K562 (cell line): ENCODE results near the gene ARHGEF10L. TPM values are rescaled to one million over a fixed set of nuclear protein-coding genes. Genes with fewer than 3 reads are reported as not detected.

ENCODE experiments used
- ATAC-seq: fragments of 200-7000 bp; cut with Tn5 transposase; 3 replicates; pipeline ENCODE4 v1.9.1; 2020; ENCODE audit warnings: moderate library complexity
- BruUV-seq: library from RNA; stranded (reverse); fragments of 400-500 nt; replicated peaks from 2 replicates; lab custom pipeline; 2021; lab: Mats Ljungman, UMichigan
- CTCF ChIA-PET: fragments of 300-600 bp; formaldehyde crosslinking; extraction: SDS; loops from one replicate; lab custom pipeline; 2021; ENCODE audit warnings: low intra/inter-chr PET ratio; lab: Yijun Ruan, JAX
- POLR2A ChIA-PET: fragments of 300-600, 350-650 bp; sonication (Branson Sonifier 250); formaldehyde crosslinking; extraction: SDS; loops from one replicate; lab custom pipeline; 2021; ENCODE audit warnings: antibody characterized with exemption, inconsistent platforms; lab: Yijun Ruan, JAX
- DNase-seq, 4 experiments: peaks; one replicate each; pipeline versions ENCODE4 v3.0.0 to v3.0.0-alpha.2; 2011 to 2018; ENCODE audit warnings: low spot score in 3 of 4, mixed read lengths in 3 of 4; ENCODE audit errors: extremely low read depth in 1 of 4
- FAIRE-seq: peaks from 2 replicates; lab custom pipeline; 2011; peaks lifted over from hg19 to GRCh38; lab: Jason Lieb, UNC
- H2AFZ ChIP-seq: 2 replicates; pipeline ENCODE4 v1.6.0; 2011; ENCODE audit warnings: low read depth, low read length, control low read depth, inconsistent platforms
- H3K27ac ChIP-seq: fragments of 200-600 bp; 3 replicates; pipeline ENCODE4 v1.8.0; 2011; ENCODE audit warnings: low read depth, mild to moderate bottlenecking, control low read depth, inconsistent platforms, low read length, moderate library complexity, mixed read lengths; ENCODE audit errors: extremely low read depth
- H3K27me3 ChIP-seq, 2 experiments: fragments of 300-600 bp in 1 of 2; 2 replicates in 1 of 2; 3 replicates in 1 of 2; pipeline versions ENCODE4 v1.6.0 to v1.8.0; 2011; ENCODE audit warnings: inconsistent platforms in 2 of 2, low read length in 2 of 2, mild to moderate bottlenecking in 1 of 2, mixed read lengths in 1 of 2, moderate library complexity in 1 of 2; ENCODE audit not compliant: control insufficient read depth in 2 of 2, insufficient read depth in 2 of 2
- H3K36me3 ChIP-seq: fragments of 300-600 bp; 3 replicates; pipeline ENCODE4 v1.8.0; 2011; ENCODE audit warnings: mild to moderate bottlenecking, low read length, inconsistent platforms; ENCODE audit not compliant: control insufficient read depth, insufficient read depth
- H3K4me1 ChIP-seq, 2 experiments: fragments of 200-600 bp in 1 of 2; replicated peaks in 1 of 2; 2 replicates in 1 of 2; 3 replicates in 1 of 2; pipeline versions ENCODE4 v1.5.1 to v1.8.0; 2011; ENCODE audit warnings: inconsistent platforms in 2 of 2, low read length in 2 of 2, mild to moderate bottlenecking in 1 of 2, mixed read lengths in 1 of 2, moderate library complexity in 1 of 2; ENCODE audit not compliant: control insufficient read depth in 2 of 2, insufficient read depth in 2 of 2
- H3K4me2 ChIP-seq: 2 replicates; pipeline ENCODE4 v1.6.1; 2011; ENCODE audit warnings: low read length, control low read depth, inconsistent platforms, mixed read lengths; ENCODE audit not compliant: insufficient read depth
- H3K4me3 ChIP-seq: fragments of 200-600 bp; sonication (generic), shearing (Covaris generic); 2 replicates; pipeline ENCODE4 v1.5.1; 2016; ENCODE audit warnings: control low read depth, inconsistent platforms
- H3K79me2 ChIP-seq: fragments of 200-600 bp; 3 replicates; pipeline ENCODE4 v1.8.0; 2011; ENCODE audit warnings: low read length, inconsistent platforms; ENCODE audit not compliant: control insufficient read depth, insufficient read depth
- H3K9ac ChIP-seq, 2 experiments: 2 replicates each; pipeline versions ENCODE4 v1.6.0 to v1.6.1; 2011; ENCODE audit warnings: low read depth in 2 of 2, low read length in 2 of 2, control low read depth in 1 of 2, inconsistent platforms in 1 of 2, mild to moderate bottlenecking in 1 of 2, mixed read lengths in 1 of 2; ENCODE audit not compliant: insufficient read depth in 1 of 2
- H3K9me1 ChIP-seq: one replicate; pipeline ENCODE4 v1.6.0; 2011; ENCODE audit warnings: inconsistent platforms, mild to moderate bottlenecking, low read length, moderate library complexity; ENCODE audit not compliant: control insufficient read depth, insufficient read depth
- H3K9me3 ChIP-seq: replicated peaks from 2 replicates; pipeline ENCODE4 v1.5.1; 2011; ENCODE audit warnings: low read depth, low read length, inconsistent platforms; ENCODE audit not compliant: control insufficient read depth, insufficient read depth
- H4K20me1 ChIP-seq: replicated peaks from 2 replicates; pipeline ENCODE4 v1.6.1; 2011; ENCODE audit warnings: low read length, inconsistent platforms, mixed read lengths; ENCODE audit not compliant: control insufficient read depth, insufficient read depth
- FOXJ3 ChIP-seq: sonication (generic); formaldehyde crosslinking; IDR thresholded peaks from 2 replicates; pipeline ENCODE4 v1.4.0; 2020; ENCODE audit warnings: mild to moderate bottlenecking, missing genetic modification reagents
- HMGN3 ChIP-seq: IDR thresholded peaks from 2 replicates; pipeline ENCODE4 v1.6.1; 2011; ENCODE audit warnings: borderline replicate concordance, low read depth, mild to moderate bottlenecking, mixed read lengths, low read length; ENCODE audit not compliant: insufficient read length; ENCODE audit errors: extremely low read depth
- LARP7 ChIP-seq: fragments of 450-650 bp; IDR thresholded peaks from 2 replicates; pipeline ENCODE4 v1.6.1; 2016
- NBN ChIP-seq: fragments of 450-650 bp; IDR thresholded peaks from 2 replicates; pipeline ENCODE4 v1.6.1; 2016; ENCODE audit warnings: low read depth, mild to moderate bottlenecking
- PCBP2 ChIP-seq: fragments of 200-400 bp; formaldehyde crosslinking; IDR thresholded peaks from 2 replicates; pipeline ENCODE4 v1.6.1; 2018; ENCODE audit warnings: low read length, low read depth, mild to moderate bottlenecking, moderate library complexity; ENCODE audit not compliant: poor library complexity, severe bottlenecking
- TFAM ChIP-seq: fragments of 250-450 bp; sonication (Bioruptor Pico); conservative IDR thresholded peaks from 2 replicates; pipeline ENCODE4 v1.5.0; 2021; ENCODE audit warnings: mild to moderate bottlenecking, moderate library complexity
- ZNF57 ChIP-seq: fragments of 450-650 bp; formaldehyde crosslinking; IDR thresholded peaks from 2 replicates; pipeline ENCODE4 v1.4.0; 2020; ENCODE audit warnings: mild to moderate bottlenecking, moderate library complexity
- WGBS: fragments of 100-300 bp; shearing (Covaris generic); methylation state at CpG from one replicate; pipeline ENCODE4 v1.1.6; 2016; ENCODE audit warnings: low coverage, mixed read lengths; ENCODE audit not compliant: insufficient coverage; ENCODE audit errors: missing lambda C conversion rate; 5-methylcytosine and 5-hydroxymethylcytosine counted together
- in situ Hi-C: fragments of 300-500 bp; cut with MboI; formaldehyde crosslinking; loops from 4 replicates; pipeline ENCODE4 v1.15.0; 2018; ENCODE audit warnings: inconsistent platforms, mixed read lengths
- intact Hi-C: fragments of 100-400 bp; cut with micrococcal nuclease; formaldehyde crosslinking; loops from 2 replicates; pipeline ENCODE4 v1.14.2; 2022
- polyA plus RNA-seq, 8 experiments: library from polyadenylated mRNA; depleted of rRNA in 4 of 8; stranded (reverse) in 5 of 8; unstranded in 3 of 8; fragments of >200 nt; fragmentation: Nextera tagmentation in 2 of 8; fragmentation: Illumina TruSeq in 1 of 8; extraction: Ambion mirVana in 2 of 8; extraction: Trizol in 1 of 8; gene quantifications; 2 replicates each; pipeline versions ENCODE4 v1.2.1 to v1.2.3, GENCODE V29; 2011 to 2014; ENCODE audit warnings: inconsistent platforms in 1 of 8, missing spikeins in 1 of 8
- total RNA-seq, 7 experiments: library from RNA; depleted of rRNA in 6 of 7; stranded (reverse); fragments of >200 nt in 6 of 7; fragmentation: Illumina TruSeq in 2 of 7; extraction: Trizol in 2 of 7; gene quantifications; 2 replicates each; pipeline versions ENCODE4 v1.2.1 to v1.2.3, GENCODE V29; 2011 to 2021; ENCODE audit warnings: low replicate concordance in 1 of 7

The ARHGEF10L gene
- total and polyA plus RNA-seq, 9 of the 15 experiments (the other 6 are each of a cell fraction or from before 2014, with no cell fraction given), result 0.09 to 0.13 TPM; not detected in 7

- no peak for FAIRE-seq
- intact Hi-C loops, result no loop called here
- Histone ChIP-seq H3K36me3 (no peaks in the 10 kb centered on the region), H3K79me2 (no peaks in the 10 kb centered on the region), H3K9ac (no peak overlapping the region), H3K4me3 (no peak overlapping the region), H3K9me1 (peaks cover under 1% of the 10 kb centered on the region), H3K4me1 (no peaks in the 10 kb centered on the region; a peak in 3 of 5 replicates)
- DNase-seq, result no peak
- CTCF ChIA-PET, result no interaction called here
- no TSS peak for BruUV-seq
- POLR2A ChIA-PET, result no interaction called here
- TF ChIP-seq TFAM (CRISPR knock-in tag) (no peak), FOXJ3 (CRISPR knock-in tag) (no peak), NBN (no peak), PCBP2 (no peak), LARP7 (no peak), ZNF57 (CRISPR knock-in tag) (no peak), HMGN3 (no peak)
- TF ChIP-seq, all 486 proteins: peak for 0
- in situ Hi-C loops, result no loop called here
- Histone ChIP-seq H3K4me2 (no peak overlapping the region), H3K27me3 (peaks cover 12 to 61% of the 10 kb centered on the region in 2 experiments; a peak in 4 of 5 replicates), H2AFZ (no peak overlapping the region), H3K9me3 (no peaks in the 10 kb centered on the region), H4K20me1 (peaks cover 21% of the 10 kb centered on the region), H3K27ac (no peak overlapping the region)
- 13% methylated on average over 19 of the region's 19 CpGs for WGBS
- ATAC-seq, result no peak
These were observed 92.6 kb downstream of the ARHGEF10L start for GRCh38 chr1:17632106-17632505.
